ENCODE results near the gene GMPPA. TPM values are rescaled to one million over a fixed set of nuclear protein-coding genes. Genes with fewer than 3 reads are reported as not detected.
A peak's percentile ranks its signal among the peaks of the same experiment; 100 is the strongest.

Gene GMPPA
- total and polyA plus RNA-seq, 9 of the 15 experiments (the other 6 are each of a cell fraction or from before 2014, with no cell fraction given): 7.0 to 101 (median 66.7) TPM

DNA sequence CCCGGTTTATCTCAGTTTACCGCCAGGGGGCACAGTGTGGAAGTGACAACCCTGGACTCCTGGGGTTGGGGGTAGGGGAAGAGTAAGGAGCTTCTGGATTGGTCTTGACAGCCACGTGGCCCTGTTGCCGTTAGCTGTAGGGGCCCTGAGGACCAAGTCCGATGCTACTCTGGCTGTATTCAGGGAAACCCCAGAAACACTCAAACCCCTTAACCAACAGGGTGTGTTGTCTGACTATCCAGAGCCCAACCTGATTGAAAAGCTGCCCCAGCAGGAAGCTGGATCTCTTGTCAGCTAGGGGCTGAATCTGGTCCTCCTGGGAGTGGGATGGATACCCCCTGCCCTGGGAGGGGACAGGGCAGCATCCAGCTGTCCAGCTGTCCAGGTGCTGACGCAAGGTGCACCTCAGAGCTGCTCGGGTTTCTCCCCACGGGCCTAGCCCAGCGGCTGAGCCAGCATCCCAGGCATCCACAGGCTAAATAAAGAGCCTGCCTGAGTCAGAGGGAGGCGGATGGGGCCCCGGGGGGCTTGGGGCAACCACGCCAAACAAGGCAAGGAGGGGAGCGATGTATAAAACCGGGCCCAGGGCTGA is 3.1 kb upstream of the GMPPA start:
- Histone ChIP-seq H3K4me2 (ENCODE audit: insufficient read depth, low read length) (peak overlapping the region; percentile 50; the same call in 1 of the 2 replicates), H3K4me3 (no peak overlapping the region), H3K4me1 (replicated peaks in 1 of 2; ENCODE audit: control insufficient read depth in 2 of 2, insufficient read depth in 2 of 2, low read length in 2 of 2) (peaks cover 28 to 64% of the 10 kb centered on the region in 2 experiments), H3K27ac (ENCODE audit: extremely low read depth, low read depth, low read length) (no peak overlapping the region), H3K36me3 (ENCODE audit: control insufficient read depth, insufficient read depth, low read length) (no peaks in the 10 kb centered on the region), H3K79me2 (ENCODE audit: control insufficient read depth, insufficient read depth, low read length) (peaks cover 30% of the 10 kb centered on the region), H4K20me1 (replicated peaks; ENCODE audit: control insufficient read depth, insufficient read depth, low read length) (no peaks in the 10 kb centered on the region), H3K9me1 (ENCODE audit: control insufficient read depth, insufficient read depth, low read length) (no peaks in the 10 kb centered on the region), H3K9ac (ENCODE audit: insufficient read depth in 1 of 2, low read depth in 2 of 2, low read length in 2 of 2) (peak overlapping the region in 1 of 2 experiments; percentile 81; a peak in 2 of 4 replicates), H2AFZ (ENCODE audit: low read depth, low read length) (peak overlapping the region; percentile 71), H3K9me3 (replicated peaks; ENCODE audit: control insufficient read depth, insufficient read depth, low read depth, low read length) (no peaks in the 10 kb centered on the region), H3K27me3 (ENCODE audit: control insufficient read depth in 2 of 2, insufficient read depth in 2 of 2, low read length in 2 of 2) (no peaks in the 10 kb centered on the region)
- ChIA-PET POLR2A (interaction anchor here (0.6 to 1.5 kb wide), 4 partner anchors 10 to 31 kb away, joined by 3 to 7 read pairs (median 3); no protein-coding TSS in a partner anchor), CTCF (ENCODE audit: low intra/inter-chr PET ratio) (interaction anchor here (0.6 to 2.2 kb wide), 4 partner anchors 14 to 34 kb away, joined by 3 to 9 read pairs (median 5); no protein-coding TSS in a partner anchor)
- intact Hi-C loops (cut with micrococcal nuclease) (loop anchor here (2.0 kb wide), 2 partner anchors 25 to 35 kb away; no protein-coding TSS in a partner anchor), in situ Hi-C loops (cut with MboI) (no loop called here)
- peak; percentile 95 for FAIRE-seq
- ATAC-seq: peak; percentile 55
- no TSS peak for BruUV-seq (replicated peaks)
- peak; percentile 75 to 89 (median 81) for DNase-seq (ENCODE audit: extremely low read depth in 1 of 4, low spot score in 3 of 4)
- WGBS (ENCODE audit: insufficient coverage, low coverage, missing lambda C conversion rate): 25% methylated on average over 7 of the region's 14 CpGs
- TF ChIP-seq RAD51 (IDR thresholded peaks at IDR 0.05; ENCODE audit: borderline replicate concordance, low read depth): peak; percentile 84
- TF ChIP-seq, protein P1, sequence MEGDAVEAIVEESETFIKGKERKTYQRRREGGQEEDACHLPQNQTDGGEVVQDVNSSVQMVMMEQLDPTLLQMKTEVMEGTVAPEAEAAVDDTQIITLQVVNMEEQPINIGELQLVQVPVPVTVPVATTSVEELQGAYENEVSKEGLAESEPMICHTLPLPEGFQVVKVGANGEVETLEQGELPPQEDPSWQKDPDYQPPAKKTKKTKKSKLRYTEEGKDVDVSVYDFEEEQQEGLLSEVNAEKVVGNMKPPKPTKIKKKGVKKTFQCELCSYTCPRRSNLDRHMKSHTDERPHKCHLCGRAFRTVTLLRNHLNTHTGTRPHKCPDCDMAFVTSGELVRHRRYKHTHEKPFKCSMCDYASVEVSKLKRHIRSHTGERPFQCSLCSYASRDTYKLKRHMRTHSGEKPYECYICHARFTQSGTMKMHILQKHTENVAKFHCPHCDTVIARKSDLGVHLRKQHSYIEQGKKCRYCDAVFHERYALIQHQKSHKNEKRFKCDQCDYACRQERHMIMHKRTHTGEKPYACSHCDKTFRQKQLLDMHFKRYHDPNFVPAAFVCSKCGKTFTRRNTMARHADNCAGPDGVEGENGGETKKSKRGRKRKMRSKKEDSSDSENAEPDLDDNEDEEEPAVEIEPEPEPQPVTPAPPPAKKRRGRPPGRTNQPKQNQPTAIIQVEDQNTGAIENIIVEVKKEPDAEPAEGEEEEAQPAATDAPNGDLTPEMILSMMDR (IDR thresholded peaks at IDR 0.05 in 2 of 3, conservative IDR thresholded peaks at IDR 0.05 in 1 of 3; ENCODE audit: insufficient read depth in 2 of 3, low read depth in 1 of 3, low read length in 3 of 3): peak; percentile 68 to 73 (median 69)
- TF ChIP-seq CREM (IDR thresholded peaks at IDR 0.05; ENCODE audit: low read depth): peak; percentile 16; the same call in 1 of the 2 replicates
- TF ChIP-seq, protein P2, sequence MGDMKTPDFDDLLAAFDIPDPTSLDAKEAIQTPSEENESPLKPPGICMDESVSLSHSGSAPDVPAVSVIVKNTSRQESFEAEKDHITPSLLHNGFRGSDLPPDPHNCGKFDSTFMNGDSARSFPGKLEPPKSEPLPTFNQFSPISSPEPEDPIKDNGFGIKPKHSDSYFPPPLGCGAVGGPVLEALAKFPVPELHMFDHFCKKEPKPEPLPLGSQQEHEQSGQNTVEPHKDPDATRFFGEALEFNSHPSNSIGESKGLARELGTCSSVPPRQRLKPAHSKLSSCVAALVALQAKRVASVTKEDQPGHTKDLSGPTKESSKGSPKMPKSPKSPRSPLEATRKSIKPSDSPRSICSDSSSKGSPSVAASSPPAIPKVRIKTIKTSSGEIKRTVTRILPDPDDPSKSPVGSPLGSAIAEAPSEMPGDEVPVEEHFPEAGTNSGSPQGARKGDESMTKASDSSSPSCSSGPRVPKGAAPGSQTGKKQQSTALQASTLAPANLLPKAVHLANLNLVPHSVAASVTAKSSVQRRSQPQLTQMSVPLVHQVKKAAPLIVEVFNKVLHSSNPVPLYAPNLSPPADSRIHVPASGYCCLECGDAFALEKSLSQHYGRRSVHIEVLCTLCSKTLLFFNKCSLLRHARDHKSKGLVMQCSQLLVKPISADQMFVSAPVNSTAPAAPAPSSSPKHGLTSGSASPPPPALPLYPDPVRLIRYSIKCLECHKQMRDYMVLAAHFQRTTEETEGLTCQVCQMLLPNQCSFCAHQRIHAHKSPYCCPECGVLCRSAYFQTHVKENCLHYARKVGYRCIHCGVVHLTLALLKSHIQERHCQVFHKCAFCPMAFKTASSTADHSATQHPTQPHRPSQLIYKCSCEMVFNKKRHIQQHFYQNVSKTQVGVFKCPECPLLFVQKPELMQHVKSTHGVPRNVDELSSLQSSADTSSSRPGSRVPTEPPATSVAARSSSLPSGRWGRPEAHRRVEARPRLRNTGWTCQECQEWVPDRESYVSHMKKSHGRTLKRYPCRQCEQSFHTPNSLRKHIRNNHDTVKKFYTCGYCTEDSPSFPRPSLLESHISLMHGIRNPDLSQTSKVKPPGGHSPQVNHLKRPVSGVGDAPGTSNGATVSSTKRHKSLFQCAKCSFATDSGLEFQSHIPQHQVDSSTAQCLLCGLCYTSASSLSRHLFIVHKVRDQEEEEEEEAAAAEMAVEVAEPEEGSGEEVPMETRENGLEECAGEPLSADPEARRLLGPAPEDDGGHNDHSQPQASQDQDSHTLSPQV (IDR thresholded peaks at IDR 0.05): peak; percentile 60
- peak in 1 of 2 experiments; percentile 21; a peak in 1 of 4 replicates for TF ChIP-seq HDAC1 (IDR thresholded peaks at IDR 0.05)
- peak; percentile 82 for TF ChIP-seq MYC (IDR thresholded peaks at IDR 0.05; ENCODE audit: low read depth, low read length)
- no peak for TF ChIP-seq MYC (CRISPR knock-in tag; IDR thresholded peaks at IDR 0.05; ENCODE audit: borderline replicate concordance, low read depth)
- peak; percentile 85 to 90 for TF ChIP-seq FOXK2 (conservative IDR thresholded peaks at IDR 0.05 in 1 of 2, IDR thresholded peaks at IDR 0.05 in 1 of 2; ENCODE audit: low read depth in 2 of 2)
- TF ChIP-seq, protein P3, sequence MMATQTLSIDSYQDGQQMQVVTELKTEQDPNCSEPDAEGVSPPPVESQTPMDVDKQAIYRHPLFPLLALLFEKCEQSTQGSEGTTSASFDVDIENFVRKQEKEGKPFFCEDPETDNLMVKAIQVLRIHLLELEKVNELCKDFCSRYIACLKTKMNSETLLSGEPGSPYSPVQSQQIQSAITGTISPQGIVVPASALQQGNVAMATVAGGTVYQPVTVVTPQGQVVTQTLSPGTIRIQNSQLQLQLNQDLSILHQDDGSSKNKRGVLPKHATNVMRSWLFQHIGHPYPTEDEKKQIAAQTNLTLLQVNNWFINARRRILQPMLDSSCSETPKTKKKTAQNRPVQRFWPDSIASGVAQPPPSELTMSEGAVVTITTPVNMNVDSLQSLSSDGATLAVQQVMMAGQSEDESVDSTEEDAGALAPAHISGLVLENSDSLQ (IDR thresholded peaks at IDR 0.05): 0 out of 2 replicates have a peak, but pooled peaks have one; percentile 13
- TF ChIP-seq PHB (CRISPR knock-in tag; IDR thresholded peaks at IDR 0.05): no peak
- peak; percentile 19; the same call in 1 of the 2 replicates for TF ChIP-seq CBFA2T2 (conservative IDR thresholded peaks at IDR 0.05)
- peak; percentile 37; the same call in 1 of the 2 replicates for TF ChIP-seq JUND (IDR thresholded peaks at IDR 0.05; ENCODE audit: borderline replicate concordance, low read depth, low read length)
- TF ChIP-seq JUND (tag; IDR thresholded peaks at IDR 0.05; ENCODE audit: borderline replicate concordance, low read depth, low read length): no peak; the same call in 2 of the 3 replicates
- peak; percentile 43; the same call in 1 of the 2 replicates for TF ChIP-seq JUN (IDR thresholded peaks at IDR 0.05; ENCODE audit: borderline replicate concordance, low read depth, low read length)
- no peak for TF ChIP-seq JUN (CRISPR knock-in tag; IDR thresholded peaks at IDR 0.05; ENCODE audit: borderline replicate concordance)

Measured in K562 (cell line).